ENCODE data around the gene NPEPL1.
"Not testable (repeated sequence)": the region's sequence is repeated elsewhere in the genome, so short reads cannot be mapped to it uniquely, and the experiment has no call there.

NPEPL1 gene

GRCh38 chr20:58715801-58716475, 23.3 kb downstream of the NPEPL1 start:
- DNase-seq = no peak

DNA sequence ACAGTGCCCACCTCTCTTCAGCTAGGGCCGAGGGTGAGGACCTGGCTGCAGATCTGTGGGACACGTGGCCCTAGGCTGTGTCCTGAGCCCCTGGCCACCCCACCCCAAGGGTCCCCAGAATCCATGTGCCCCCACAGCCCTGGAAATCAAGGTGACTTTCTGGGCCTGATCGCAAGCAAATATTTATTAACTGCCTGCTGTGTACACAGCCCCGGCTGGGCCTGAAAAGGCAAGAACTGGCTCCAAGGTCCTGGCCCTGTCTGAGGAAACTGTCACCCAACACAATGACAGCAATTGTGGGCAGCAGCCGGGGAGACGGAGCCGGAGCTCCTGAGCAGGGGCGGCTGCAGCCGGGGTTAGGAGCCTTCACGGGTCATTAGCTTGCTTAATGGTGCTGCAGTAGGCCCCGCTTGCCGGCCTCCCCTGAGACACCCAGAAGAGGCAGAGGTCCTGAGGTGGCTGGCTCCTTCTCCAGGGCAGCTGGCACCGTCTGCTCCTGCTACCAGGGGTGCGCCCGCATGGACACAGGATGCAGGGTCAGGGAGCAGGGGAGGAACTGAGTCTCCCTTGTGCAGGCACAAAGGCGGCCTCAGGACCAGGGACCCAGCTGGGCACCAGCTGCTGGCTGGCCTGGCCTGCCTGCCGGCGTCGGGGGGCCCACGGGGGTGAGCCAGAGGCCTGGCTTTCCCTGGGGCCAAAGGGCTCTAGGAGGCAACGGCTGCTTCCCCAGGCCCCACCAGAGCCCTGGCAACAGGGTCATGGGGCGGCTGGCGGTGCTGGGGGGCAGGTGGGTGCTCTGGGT, 24.1 kb downstream of the NPEPL1 start:
- peak; percentile 5 for DNase-seq

GRCh38 chr20:58717278-58718091, 24.9 kb downstream of the NPEPL1 start:
- DNase-seq = no peak

DNA sequence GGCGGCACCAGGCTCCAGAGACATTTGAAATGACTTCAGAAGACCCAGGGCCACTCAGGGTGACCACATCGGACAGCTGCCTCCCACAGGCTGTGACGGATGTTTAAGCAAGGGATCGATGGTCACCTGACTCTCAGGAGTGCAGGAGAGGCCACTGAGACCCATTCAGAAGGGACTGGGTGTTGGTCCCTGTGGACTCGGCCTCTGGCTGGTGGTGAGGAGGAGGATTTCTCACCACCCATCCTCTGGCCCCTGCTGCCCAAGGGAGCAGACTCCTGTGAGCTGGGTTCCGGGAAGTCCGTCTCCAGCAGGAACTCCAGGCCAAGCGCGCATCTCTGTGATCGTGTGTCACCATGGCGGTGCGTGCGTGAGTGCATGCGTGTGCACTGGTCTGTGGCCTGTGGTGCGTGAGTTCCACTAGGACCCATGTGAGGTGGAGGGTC, 25.5 kb downstream of the NPEPL1 start:
- DNase-seq = no peak

DNA sequence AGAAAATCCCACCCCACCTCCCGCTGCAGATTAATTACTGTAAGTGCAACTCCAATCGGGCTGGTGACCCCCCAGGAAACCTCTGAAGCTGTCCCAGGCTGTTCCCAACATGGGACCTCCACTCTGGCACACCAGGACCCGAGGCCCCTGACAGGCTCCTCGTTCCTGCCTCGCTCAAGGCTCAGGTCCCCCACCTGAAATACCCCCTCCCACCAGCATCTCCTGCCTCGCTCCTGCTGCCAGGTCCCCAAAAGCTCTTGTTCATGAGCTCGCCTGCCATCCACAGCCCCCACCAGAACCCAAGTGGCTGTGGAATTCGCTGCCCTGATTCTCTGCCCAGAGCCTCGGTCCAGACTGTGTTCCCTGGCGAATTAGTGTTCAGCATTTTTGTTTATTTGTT, 26.1 kb downstream of the NPEPL1 start:
- DNase-seq = no peak

DNA sequence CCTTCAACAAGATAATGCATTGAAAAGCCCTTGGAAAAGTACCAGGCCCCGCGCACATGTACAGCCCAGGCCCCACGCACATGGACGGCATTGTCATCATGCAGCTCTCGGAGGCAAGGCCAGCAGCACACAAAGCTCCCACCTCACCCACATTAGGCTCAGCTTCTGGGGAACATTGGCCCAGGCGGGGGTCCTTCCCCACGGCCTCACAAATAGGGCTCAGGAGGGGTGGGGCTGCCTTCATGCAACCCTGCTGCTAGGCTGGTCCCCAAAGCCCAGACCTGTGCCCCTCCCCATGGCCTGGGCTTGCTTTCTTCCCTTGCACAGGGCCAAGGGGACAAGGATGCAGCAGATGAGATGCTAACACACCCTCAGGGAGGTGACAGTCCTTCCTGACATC, 26.7 kb downstream of the NPEPL1 start:
- DNase-seq = no peak

GRCh38 chr20:58719971-58720371, 27.4 kb downstream of the NPEPL1 start:
- no peak for DNase-seq

GRCh38 chr20:58720890-58721289, 28.3 kb downstream of the NPEPL1 start:
- no peak for DNase-seq

- no peak for DNase-seq
These were observed 29.6 kb downstream of the NPEPL1 start for GRCh38 chr20:58721951-58722778.

DNA sequence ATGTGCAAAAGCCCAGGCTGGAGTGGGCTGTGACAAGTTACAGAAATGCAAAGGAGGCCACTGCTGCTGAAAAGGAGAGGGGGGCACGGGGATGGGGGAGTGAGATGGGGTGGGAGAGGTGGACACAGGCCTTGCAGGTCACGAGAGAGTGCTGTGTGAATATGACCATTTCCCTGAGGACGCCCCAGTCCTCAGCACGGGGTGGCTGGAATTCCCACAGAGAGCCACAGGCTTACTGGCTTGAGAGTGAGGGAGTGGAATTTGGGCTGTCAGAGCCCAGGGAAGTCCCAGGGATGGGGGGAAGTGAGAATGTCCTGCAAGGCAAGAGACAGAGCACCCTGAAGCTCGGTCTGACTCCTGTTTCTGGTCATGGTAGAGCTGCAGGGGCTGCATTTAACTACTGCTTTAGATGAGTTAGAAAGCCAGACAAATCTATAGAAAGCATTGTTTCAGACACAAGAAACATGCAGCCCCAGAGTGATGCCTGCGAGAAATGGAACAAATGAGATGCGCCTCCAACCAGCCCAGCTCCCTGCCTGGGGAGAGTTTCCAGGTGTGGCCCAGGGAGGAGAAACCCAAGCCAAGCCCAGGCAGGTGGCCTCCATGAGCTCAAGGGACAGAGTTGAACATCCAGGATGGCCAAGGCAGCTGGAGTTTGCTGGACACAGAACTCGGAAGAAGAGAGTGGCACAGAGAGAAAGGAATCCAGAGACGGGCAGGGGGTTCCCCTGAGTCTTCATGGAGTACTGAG, 30.5 kb downstream of the NPEPL1 start:
- no peak for DNase-seq

DNA sequence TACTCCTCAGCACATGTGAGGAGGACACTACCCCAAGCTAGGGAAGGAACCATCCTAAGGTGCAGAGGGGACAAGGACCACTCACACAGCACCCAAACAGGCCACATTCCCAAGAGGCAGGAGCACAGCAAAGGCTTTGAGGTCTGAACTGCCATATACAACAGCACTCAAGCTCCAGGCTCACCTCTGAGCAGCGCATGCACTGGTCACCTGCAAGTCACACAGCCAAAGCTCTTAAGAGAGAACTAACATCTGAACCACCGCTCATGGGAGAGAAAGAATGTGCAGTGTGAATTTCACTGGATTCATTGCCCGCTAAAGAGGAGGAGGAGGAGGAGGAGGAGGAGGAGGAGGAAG, 31.0 kb downstream of the NPEPL1 start:
- DNase-seq = no peak

- DNase-seq = not testable (repeated sequence)
These were observed 33.6 kb downstream of the NPEPL1 start for GRCh38 chr20:58726156-58726555.

DNA sequence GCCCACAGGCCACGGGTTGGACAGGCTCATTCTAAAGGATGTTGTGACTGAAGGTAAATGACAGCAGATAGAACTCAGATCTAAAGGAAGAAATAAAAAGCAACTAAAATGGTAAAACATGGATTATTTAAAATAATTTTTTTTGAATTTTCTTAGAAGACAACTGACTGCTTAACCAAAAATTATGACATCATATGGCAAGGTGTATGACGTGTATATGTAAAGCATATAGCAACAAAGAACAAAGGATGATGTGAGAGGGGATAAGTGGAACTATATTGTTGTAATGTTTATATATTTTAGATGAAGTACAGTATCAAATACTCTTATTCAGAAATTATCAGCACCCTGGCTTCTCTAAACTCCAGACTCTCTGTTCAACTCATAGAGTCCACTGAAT, 38.6 kb downstream of the NPEPL1 start:
- DNase-seq = no peak

GRCh38 chr20:58737198-58737597, 44.6 kb downstream of the NPEPL1 start:
- DNase-seq = no peak

DNA sequence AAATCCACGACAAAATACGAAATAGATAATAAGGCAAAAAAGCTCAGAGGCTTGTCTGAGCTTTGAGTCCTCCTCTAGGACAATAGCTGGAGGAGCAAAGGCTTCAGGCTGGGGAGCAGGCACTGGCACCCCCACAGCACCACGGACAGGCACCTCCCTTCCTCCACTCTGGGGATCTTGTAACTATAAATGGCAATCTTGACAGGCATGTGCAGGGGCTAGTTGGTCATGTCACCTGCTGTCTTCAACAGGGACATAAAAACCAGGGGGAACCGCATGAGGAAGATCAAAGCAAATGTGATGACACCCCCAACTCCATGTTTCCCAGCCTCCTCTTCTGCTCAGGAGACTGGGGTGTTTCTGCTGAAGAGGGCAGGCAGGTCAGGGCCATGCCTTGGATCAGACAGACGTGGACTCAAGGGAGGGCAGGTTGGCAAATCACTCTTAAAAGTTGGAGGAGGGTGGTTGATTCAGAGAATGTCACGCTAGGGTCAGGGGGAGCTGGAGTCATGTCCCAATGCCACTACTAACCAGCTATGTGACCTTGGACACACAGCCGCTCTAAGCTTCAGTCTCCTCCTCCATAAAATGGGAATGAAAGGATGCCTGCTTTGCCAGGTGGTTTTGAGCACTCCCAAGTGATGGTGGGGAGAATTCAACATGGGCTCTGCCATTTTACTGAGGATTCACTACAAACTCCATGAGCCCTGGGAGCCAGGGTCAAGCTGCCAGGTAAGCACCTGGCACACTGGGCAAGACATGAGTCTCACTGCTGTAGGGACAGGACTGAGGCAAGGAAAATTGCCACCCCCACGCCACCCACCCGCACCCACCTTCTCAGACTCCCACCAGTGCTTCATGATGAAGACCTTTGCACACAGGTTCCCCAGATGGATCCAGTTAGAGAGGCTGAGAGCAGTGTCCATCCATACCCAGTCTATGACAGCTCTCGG, 48.0 kb downstream of the NPEPL1 start:
- no peak for DNase-seq

- no peak for DNase-seq
These were observed 48.8 kb downstream of the NPEPL1 start for GRCh38 chr20:58741384-58741783.

DNA sequence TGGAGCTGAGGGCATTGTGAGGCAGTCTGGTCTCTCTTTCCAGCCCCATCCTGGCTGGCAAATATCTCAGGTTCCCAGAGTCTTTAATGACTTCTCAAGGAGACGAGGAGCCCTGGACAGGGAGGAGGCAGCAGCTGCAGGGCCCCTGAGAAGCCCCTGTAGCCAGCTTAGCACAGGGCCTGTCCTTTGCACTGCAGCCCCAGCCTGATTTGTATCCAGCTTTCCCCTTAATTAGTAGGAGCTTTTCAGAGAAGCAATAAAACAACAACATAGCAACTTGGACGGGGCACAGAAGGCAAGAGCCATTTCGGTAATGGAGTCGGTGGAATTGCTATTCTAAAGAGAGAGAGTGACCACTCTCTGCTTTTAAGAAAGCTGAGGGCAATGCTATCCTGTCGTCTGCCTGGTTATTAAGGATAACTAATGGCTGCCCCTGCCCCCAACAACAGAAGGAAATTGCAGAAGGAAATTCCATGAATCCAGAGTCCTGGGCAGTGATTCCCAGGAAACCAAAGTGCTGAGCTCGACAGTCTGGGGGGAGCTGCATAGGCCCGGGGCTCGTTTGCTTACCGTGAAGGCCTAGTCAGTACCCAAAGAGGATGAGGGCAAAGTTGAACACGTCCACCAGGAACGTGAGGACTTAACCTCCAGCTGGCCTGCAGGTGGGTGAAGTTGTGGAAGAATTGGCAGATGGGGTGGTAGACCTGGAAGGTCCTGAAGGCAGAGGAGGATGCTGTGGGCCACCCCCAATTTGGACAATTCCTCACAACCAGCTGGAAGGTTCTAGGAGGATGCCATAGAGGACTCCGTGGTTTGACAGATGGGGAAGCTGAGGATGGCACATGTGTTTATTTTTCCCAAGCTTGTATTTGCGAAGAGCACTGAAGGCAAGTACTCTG, 50.3 kb downstream of the NPEPL1 start:
- DNase-seq = no peak

- no peak for DNase-seq
These were observed 51.4 kb downstream of the NPEPL1 start for GRCh38 chr20:58743929-58744534.

DNA sequence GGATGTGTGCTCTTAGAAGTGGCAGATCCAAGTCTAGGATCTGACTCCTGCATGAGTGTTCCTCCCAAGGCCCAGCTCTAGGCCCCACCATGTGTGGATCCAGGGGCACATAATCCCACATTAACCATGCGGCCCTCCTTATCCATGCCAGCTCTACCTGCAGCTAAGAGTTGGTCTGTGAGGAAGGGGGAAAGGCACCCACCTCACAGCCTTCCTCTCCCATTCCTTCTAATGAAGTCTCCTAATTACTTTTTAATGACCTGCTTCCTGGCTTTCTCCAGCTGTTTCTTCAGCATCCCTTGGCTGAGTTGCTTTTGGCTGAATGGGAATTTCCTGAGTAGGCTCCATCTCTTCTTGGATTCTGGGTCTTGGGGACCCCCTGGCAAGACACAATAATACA, 52.2 kb downstream of the NPEPL1 start:
- no peak for DNase-seq

Measured in DMS79 (cell line).